ENCODE data around the gene ABTB1.
"Not testable (repeated sequence)": the region's sequence is repeated elsewhere in the genome, so short reads cannot be mapped to it uniquely, and the experiment has no call there.

ABTB1 gene

GRCh38 chr3:127671523-127672428 is 976 bp upstream of the ABTB1 start:
- no peak for DNase-seq

- peak in 10 of 51 donors; percentile 22 to 53 (median 35) for DNase-seq
These were observed 694 bp downstream of the ABTB1 start for GRCh38 chr3:127673191-127674100.

DNA sequence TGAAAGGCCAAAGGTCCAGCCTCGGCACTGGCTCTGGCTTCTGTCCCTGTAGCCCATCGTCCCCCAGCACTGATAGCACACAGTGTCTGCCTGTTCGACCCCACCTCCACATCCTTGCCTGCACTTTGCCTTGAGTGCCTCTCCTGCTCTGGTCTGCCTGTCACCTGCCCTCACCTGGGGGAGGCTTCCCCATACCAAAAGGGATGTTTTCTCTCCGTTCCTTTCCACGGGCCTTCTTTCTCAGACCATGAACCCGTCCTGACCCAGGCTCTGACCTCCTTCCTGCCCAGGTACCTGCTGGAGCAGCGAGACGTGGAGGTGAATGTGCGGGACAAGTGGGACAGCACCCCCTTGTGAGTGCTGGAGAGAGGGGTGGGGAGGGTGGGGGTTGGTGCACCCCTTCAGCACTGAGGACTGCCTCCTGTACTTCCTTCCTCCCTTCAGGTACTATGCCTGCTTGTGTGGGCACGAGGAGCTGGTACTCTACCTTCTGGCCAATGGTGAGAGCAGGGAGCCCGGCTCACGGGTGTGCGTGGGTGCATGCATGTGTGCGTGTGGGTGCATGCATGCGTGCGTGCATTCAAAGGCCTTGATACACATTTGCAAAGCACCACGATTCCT is 1.5 kb downstream of the ABTB1 start:
- DNase-seq = no peak

DNA sequence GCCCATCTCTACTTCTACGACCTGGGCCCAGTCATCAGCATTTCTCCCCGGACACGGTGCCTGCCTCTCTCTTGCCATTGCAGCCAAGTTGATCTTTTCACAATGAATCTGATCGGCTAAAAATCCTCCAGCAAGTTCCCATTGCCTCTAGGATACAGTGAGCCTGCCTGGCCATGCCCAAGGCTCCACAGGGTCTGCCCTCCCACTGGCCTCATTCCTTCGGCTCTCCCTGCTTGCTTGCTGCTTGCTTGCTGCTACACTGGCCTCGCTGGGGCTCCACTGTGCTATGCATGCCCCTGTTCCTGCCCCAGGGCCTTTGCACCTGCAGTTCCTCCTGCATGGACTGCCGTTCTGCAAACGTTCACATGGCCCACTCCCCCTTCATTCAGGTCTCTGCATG is 2.0 kb downstream of the ABTB1 start:
- no peak for DNase-seq

DNA sequence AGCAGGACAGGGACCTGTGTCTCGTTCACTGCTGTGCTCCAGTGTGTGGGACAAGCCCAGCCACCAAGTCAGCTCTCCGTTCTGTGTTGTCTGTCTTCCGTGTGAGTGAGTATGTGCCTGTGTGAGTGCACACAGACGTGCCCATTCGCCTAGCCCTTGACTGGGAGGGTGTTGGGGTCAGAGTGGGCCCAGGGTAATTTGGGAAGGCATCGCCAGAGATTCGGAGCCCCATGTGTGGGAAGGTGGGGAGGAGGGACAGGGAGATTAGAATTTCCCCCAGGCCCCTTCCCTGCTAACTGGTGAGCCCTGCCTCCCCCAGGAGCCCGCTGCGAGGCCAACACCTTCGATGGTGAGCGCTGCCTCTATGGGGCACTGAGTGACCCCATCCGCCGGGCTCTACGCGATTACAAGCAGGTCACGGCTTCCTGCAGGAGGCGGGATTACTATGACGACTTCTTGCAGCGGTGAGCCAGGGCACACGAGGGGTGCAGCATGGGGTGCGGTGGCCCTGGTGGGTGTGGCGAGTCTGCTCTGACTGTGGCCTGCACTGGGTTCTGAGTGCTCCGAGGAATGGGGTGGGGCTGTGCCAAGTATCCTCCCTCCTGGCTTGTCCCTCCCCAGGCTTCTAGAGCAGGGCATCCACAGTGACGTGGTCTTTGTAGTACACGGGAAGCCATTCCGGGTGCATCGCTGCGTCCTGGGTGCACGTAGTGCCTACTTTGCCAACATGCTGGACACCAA is 3.1 kb downstream of the ABTB1 start:
- DNase-seq = no peak

DNA sequence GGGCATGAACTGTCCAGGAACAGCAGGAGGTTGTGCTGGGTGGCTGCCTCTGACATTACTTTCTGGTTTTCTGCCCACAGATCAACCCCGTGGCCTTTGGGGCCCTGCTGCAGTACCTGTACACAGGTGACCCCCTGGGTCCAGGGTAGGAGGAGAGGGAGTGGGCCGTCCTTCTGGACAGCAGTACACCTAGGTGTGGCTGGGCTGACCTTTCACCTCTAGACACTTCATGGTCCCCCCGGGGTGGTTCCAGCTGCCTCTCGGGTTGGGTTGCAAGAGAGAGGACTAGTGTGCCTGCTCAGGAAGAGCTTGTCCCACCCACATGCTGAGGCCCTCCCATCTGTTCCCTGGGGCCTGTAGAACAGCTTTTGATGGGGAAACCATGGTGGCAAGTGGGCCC is 3.7 kb downstream of the ABTB1 start:
- no peak for DNase-seq

- no peak for DNase-seq
These were observed 4.2 kb downstream of the ABTB1 start for GRCh38 chr3:127676921-127677351.

- no peak for DNase-seq
These were observed 5.0 kb downstream of the ABTB1 start for GRCh38 chr3:127677541-127678314.

- DNase-seq = no peak
These were observed 5.5 kb downstream of the ABTB1 start for GRCh38 chr3:127678315-127678599.

GRCh38 chr3:127678611-127679533 is 6.1 kb downstream of the ABTB1 start:
- DNase-seq = no peak

- no peak for DNase-seq
These were observed 6.9 kb downstream of the ABTB1 start for GRCh38 chr3:127679534-127680145.

GRCh38 chr3:127680146-127680661 is 7.5 kb downstream of the ABTB1 start:
- DNase-seq = no peak

GRCh38 chr3:127680798-127681221 is 8.1 kb downstream of the ABTB1 start:
- DNase-seq = no peak

- DNase-seq = not testable (repeated sequence)
These were observed 9.4 kb downstream of the ABTB1 start for GRCh38 chr3:127682175-127682554.

DNA sequence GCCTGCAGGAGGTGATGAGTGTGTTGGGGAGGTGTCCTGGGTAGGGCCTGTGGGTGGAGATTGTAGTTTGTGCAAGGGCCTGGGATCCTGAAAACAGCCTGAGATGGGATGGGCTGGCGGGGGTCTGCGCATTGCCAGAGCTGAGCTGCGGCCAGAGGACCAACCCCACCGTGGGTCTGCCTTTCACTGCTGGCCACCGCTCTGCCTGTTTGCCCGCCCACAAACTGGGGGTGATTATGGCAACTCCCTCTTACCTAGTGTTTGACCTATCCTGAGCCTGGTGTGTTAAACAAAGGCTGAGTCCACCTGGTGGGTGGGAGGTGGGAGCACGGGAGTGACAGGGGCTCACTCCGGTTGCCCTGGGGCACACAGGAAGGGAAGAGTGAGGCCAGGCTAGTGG is 9.8 kb downstream of the ABTB1 start:
- no peak for DNase-seq

GRCh38 chr3:127684871-127685707 is 12.3 kb downstream of the ABTB1 start:
- DNase-seq = no peak

DNA sequence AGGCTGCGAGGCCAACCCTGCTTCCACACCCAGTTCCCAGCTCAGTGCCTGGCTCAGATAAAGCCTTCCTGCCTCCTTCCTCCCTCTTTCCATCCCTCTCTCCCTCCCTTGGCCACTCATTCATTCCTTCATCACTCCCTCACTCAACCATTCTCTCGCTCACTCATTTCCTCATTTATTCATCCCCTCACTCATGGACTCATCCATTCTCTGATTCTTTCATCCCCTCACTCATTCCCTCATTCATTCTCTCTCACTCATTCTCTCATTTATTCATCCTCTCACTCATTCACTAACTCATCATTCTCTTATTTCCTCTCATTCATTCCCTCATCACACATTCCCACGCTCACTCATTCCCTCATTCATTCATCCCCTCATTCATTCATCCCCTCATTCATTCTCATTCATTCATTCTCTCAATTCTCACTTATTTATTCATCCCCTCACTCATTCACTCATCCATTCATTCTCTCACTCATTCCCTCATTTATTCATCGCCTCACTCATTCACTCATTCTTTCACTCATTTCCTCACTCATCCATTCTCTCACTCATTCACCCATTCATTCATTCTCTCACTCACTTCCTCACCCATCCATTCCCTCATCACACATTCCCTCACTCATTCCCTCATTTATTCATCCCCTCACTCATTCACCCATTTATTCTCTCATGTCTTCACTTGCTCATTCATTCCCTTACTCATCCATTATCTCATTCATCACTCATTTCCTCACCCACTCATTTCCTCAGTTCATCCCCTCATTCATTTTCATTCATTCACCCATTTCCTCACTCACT is 13.2 kb downstream of the ABTB1 start:
- no peak for DNase-seq

Measured in hypothalamus (tissue), 51 donors.